ENCODE data around the gene DNAJB1. TPM values are rescaled to one million over a fixed set of nuclear protein-coding genes. Genes with fewer than 3 reads are reported as not detected.

DNAJB1 gene
- total and polyA plus RNA-seq, 2 experiments from 2014 or later = 43.2 to 53.3 TPM

GRCh38 chr19:14495672-14496028, 22.5 kb downstream of the DNAJB1 start:
- no peaks in the 10 kb centered on the region for H3K9me2 ChIP-seq (ENCODE audit: insufficient read depth)
- H3K27me3 ChIP-seq (ENCODE audit: insufficient read depth) = no peaks in the 10 kb centered on the region
- H3K27ac ChIP-seq (ENCODE audit: low read depth) = 0 out of 2 replicates have a peak overlapping the region, but pooled peaks have one; percentile 26
- H2AFZ ChIP-seq = no peak overlapping the region
- H3K36me3 ChIP-seq (ENCODE audit: insufficient read depth) = no peaks in the 10 kb centered on the region; the same call in 1 of the 2 replicates
- H3K4me1 ChIP-seq (ENCODE audit: insufficient read depth) = no peaks in the 10 kb centered on the region; the same call in 1 of the 2 replicates
- H3F3A ChIP-seq (replicated peaks; ENCODE audit: low read depth) = peaks cover 11% of the 10 kb centered on the region
- ATAC-seq (no peak; the same call in 2 of the 3 replicates), DNase-seq (ENCODE audit: low spot score) (no peak)
- peaks cover 28% of the 10 kb centered on the region for H3K79me2 ChIP-seq (replicated peaks; ENCODE audit: insufficient read depth)
- peaks cover 8% of the 10 kb centered on the region; the same call in 1 of the 2 replicates for H4K20me1 ChIP-seq (replicated peaks; ENCODE audit: insufficient read depth)
- peaks cover 19% of the 10 kb centered on the region for H3K27me3 Mint-ChIP-seq (ENCODE audit: insufficient read depth, low read depth, poor library complexity)
- TF ChIP-seq EZH2 (IDR thresholded peaks at IDR 0.05; ENCODE audit: low read depth, unreplicated experiment) = no peak
- TF ChIP-seq ZNF114 (CRISPR knock-in tag; IDR thresholded peaks at IDR 0.05) = no peak
- no peak for TF ChIP-seq JUNB (IDR thresholded peaks at IDR 0.05; ENCODE audit: unreplicated experiment)
- no peak for TF ChIP-seq POLR2AphosphoS5 (IDR thresholded peaks at IDR 0.05; ENCODE audit: low read depth)
- no peak for TF ChIP-seq NANOG (IDR thresholded peaks at IDR 0.05; ENCODE audit: borderline replicate concordance)
- no peak for TF ChIP-seq ZNF462 (CRISPR knock-in tag; IDR thresholded peaks at IDR 0.05)
- H3K9me3 Mint-ChIP-seq = no peaks in the 10 kb centered on the region
- H3K27ac Mint-ChIP-seq = peak overlapping the region; percentile 81
- peaks cover 22% of the 10 kb centered on the region for H3K36me3 Mint-ChIP-seq (ENCODE audit: low read depth)
- H3K4me2 ChIP-seq = peak overlapping the region; percentile 95
- H3K4me3 Mint-ChIP-seq = peak overlapping the region; percentile 89
- peaks cover 22% of the 10 kb centered on the region for H3K4me1 Mint-ChIP-seq
- peak overlapping the region; percentile 90 for H3K4me3 ChIP-seq

All from GM23338 (cell line).